ENCODE measurements around the gene GMCL2. TPM values are rescaled to one million over a fixed set of nuclear protein-coding genes. Genes with fewer than 3 reads are reported as not detected.
A peak's percentile ranks its signal among the peaks of the same experiment; 100 is the strongest.

Gene GMCL2
- total and polyA plus RNA-seq, 9 of the 15 experiments (the other 6 are each of a cell fraction or from before 2014, with no cell fraction given), result 0.04 TPM; not detected in 8

- in situ Hi-C loops (cut with MboI), result no loop called here
- Histone ChIP-seq H3K36me3 (ENCODE audit: control insufficient read depth, insufficient read depth, low read length) (peaks cover 84% of the 10 kb centered on the region), H4K20me1 (replicated peaks; ENCODE audit: control insufficient read depth, insufficient read depth, low read length) (no peaks in the 10 kb centered on the region), H3K9me3 (replicated peaks; ENCODE audit: control insufficient read depth, insufficient read depth, low read depth, low read length) (no peaks in the 10 kb centered on the region), H3K4me1 (replicated peaks in 1 of 2; ENCODE audit: control insufficient read depth in 2 of 2, insufficient read depth in 2 of 2, low read length in 2 of 2) (peaks cover 0 to 6% of the 10 kb centered on the region in 2 experiments; a peak in 3 of 5 replicates), H3K79me2 (ENCODE audit: control insufficient read depth, insufficient read depth, low read length) (peaks cover 42% of the 10 kb centered on the region), H3K4me2 (ENCODE audit: insufficient read depth, low read length) (no peak overlapping the region), H3K27me3 (ENCODE audit: control insufficient read depth in 2 of 2, insufficient read depth in 2 of 2, low read length in 2 of 2) (no peaks in the 10 kb centered on the region), H3K27ac (ENCODE audit: extremely low read depth, low read depth, low read length) (no peak overlapping the region; the same call in 2 of the 3 replicates), H2AFZ (ENCODE audit: low read depth, low read length) (no peak overlapping the region), H3K4me3 (no peak overlapping the region), H3K9ac (ENCODE audit: insufficient read depth in 1 of 2, low read depth in 2 of 2, low read length in 2 of 2) (0 out of 4 replicates have a peak overlapping the region, but pooled peaks of 1 of the 2 experiments have one; percentile 31), H3K9me1 (ENCODE audit: control insufficient read depth, insufficient read depth, low read length) (no peaks in the 10 kb centered on the region)
- FAIRE-seq (no peak), ATAC-seq (peak; percentile 16; the same call in 1 of the 3 replicates), DNase-seq (ENCODE audit: extremely low read depth in 1 of 4, low spot score in 3 of 4) (no peak)
- intact Hi-C loops (cut with micrococcal nuclease), result no loop called here
- WGBS (ENCODE audit: insufficient coverage, low coverage, missing lambda C conversion rate), result 83% methylated on average over 10 of the region's 10 CpGs
- BruUV-seq (replicated peaks), result no TSS peak
- ChIA-PET POLR2A (interaction anchor here (1.1 to 2.0 kb wide), 3 partner anchors 10 to 17 kb away, joined by 3 to 13 read pairs (median 4); partner anchors contain the start of gene NHP2), CTCF (ENCODE audit: low intra/inter-chr PET ratio) (no interaction called here)
- 0 out of 2 replicates have a peak, but pooled peaks have one; percentile 13 for TF ChIP-seq SUPT5H (IDR thresholded peaks at IDR 0.05)
- TF ChIP-seq, protein P1, sequence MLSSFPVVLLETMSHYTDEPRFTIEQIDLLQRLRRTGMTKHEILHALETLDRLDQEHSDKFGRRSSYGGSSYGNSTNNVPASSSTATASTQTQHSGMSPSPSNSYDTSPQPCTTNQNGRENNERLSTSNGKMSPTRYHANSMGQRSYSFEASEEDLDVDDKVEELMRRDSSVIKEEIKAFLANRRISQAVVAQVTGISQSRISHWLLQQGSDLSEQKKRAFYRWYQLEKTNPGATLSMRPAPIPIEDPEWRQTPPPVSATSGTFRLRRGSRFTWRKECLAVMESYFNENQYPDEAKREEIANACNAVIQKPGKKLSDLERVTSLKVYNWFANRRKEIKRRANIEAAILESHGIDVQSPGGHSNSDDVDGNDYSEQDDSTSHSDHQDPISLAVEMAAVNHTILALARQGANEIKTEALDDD (IDR thresholded peaks at IDR 0.05), result no peak
- no peak for TF ChIP-seq XRCC3 (IDR thresholded peaks at IDR 0.05)
- TF ChIP-seq POLR2A (conservative IDR thresholded peaks at IDR 0.05), result 0 out of 2 replicates have a peak, but pooled peaks have one; percentile 33
- TF ChIP-seq ZNF184 (CRISPR knock-in tag; IDR thresholded peaks at IDR 0.05), result no peak
- TF ChIP-seq COPS2 (conservative IDR thresholded peaks at IDR 0.05), result no peak
- TF ChIP-seq RBFOX2 (IDR thresholded peaks at IDR 0.05; ENCODE audit: low read depth, low read length), result no peak
- peak; percentile 16; the same call in 1 of the 2 replicates for TF ChIP-seq POLR2G (IDR thresholded peaks at IDR 0.05; ENCODE audit: low read depth, low read length)
- no peak for TF ChIP-seq ZNF699 (CRISPR knock-in tag; IDR thresholded peaks at IDR 0.05; ENCODE audit: insufficient replicate concordance)
These were observed 50.2 kb downstream of the GMCL2 start for GRCh38 chr5:178136990-178137389.

Other genes with a start within 250 kb of the GMCL2 start
- gene PROP1, start 191.1 kb downstream of the GMCL2 start, total RNA-seq (2014; rRNA removed), result not detected in 2 replicates
- not detected in 2 replicates for gene PROP1, start 191.1 kb downstream of the GMCL2 start, total RNA-seq (2014; rRNA removed; fragmentation: Illumina TruSeq; extraction: Trizol)
- not detected in 2 replicates for gene PROP1, start 191.1 kb downstream of the GMCL2 start, total RNA-seq (2015; rRNA removed; fragmentation: Illumina TruSeq; extraction: Trizol)
- not detected in 2 replicates for gene PROP1, start 191.1 kb downstream of the GMCL2 start, total RNA-seq (2021)
- gene PROP1, start 191.1 kb downstream of the GMCL2 start, polyA plus RNA-seq (2011; rRNA removed), result not detected in 2 replicates
- gene PROP1, start 191.1 kb downstream of the GMCL2 start, polyA plus RNA-seq (2014; fragmentation: Illumina TruSeq; extraction: Trizol), result not detected in 2 replicates
- gene PROP1, start 191.1 kb downstream of the GMCL2 start, polyA plus RNA-seq (2014; fragmentation: Nextera tagmentation; extraction: Ambion mirVana), result not detected
- gene PROP1, start 191.1 kb downstream of the GMCL2 start, polyA plus RNA-seq (2014; rRNA removed), result not detected in 2 replicates
- gene N4BP3, start 73.8 kb downstream of the GMCL2 start, total RNA-seq (2014; rRNA removed), result 6.4 and 7.1 TPM in 2 replicates
- gene N4BP3, start 73.8 kb downstream of the GMCL2 start, total RNA-seq (2014; rRNA removed; fragmentation: Illumina TruSeq; extraction: Trizol), result 0.73 and 1.2 TPM in 2 replicates
- gene N4BP3, start 73.8 kb downstream of the GMCL2 start, total RNA-seq (2015; rRNA removed; fragmentation: Illumina TruSeq; extraction: Trizol), result 2.4 TPM in 2 replicates
- 6.6 and 7.0 TPM in 2 replicates for gene N4BP3, start 73.8 kb downstream of the GMCL2 start, total RNA-seq (2021)
- 3.4 and 3.5 TPM in 2 replicates for gene N4BP3, start 73.8 kb downstream of the GMCL2 start, polyA plus RNA-seq (2011; rRNA removed)
- gene N4BP3, start 73.8 kb downstream of the GMCL2 start, polyA plus RNA-seq (2014; fragmentation: Illumina TruSeq; extraction: Trizol), result 1.8 and 3.2 TPM in 2 replicates
- gene N4BP3, start 73.8 kb downstream of the GMCL2 start, polyA plus RNA-seq (2014; fragmentation: Nextera tagmentation; extraction: Ambion mirVana), result under 1 TPM; 0.06 to 0.10 TPM
- 4.0 and 4.7 TPM in 2 replicates for gene N4BP3, start 73.8 kb downstream of the GMCL2 start, polyA plus RNA-seq (2014; rRNA removed)
- 37.0 and 39.0 TPM in 2 replicates for gene RMND5B, start 56.4 kb downstream of the GMCL2 start, total RNA-seq (2014; rRNA removed)
- 16.9 and 21.1 TPM in 2 replicates for gene RMND5B, start 56.4 kb downstream of the GMCL2 start, total RNA-seq (2014; rRNA removed; fragmentation: Illumina TruSeq; extraction: Trizol)
- 19.2 and 20.3 TPM in 2 replicates for gene RMND5B, start 56.4 kb downstream of the GMCL2 start, total RNA-seq (2015; rRNA removed; fragmentation: Illumina TruSeq; extraction: Trizol)
- 53.6 and 54.8 TPM in 2 replicates for gene RMND5B, start 56.4 kb downstream of the GMCL2 start, total RNA-seq (2021)
- gene RMND5B, start 56.4 kb downstream of the GMCL2 start, polyA plus RNA-seq (2011; rRNA removed), result 54.3 and 57.0 TPM in 2 replicates
- 28.3 and 36.1 TPM in 2 replicates for gene RMND5B, start 56.4 kb downstream of the GMCL2 start, polyA plus RNA-seq (2014; fragmentation: Illumina TruSeq; extraction: Trizol)
- 1 to 10 TPM; 2.6 to 4.4 TPM for gene RMND5B, start 56.4 kb downstream of the GMCL2 start, polyA plus RNA-seq (2014; fragmentation: Nextera tagmentation; extraction: Ambion mirVana)
- gene RMND5B, start 56.4 kb downstream of the GMCL2 start, polyA plus RNA-seq (2014; rRNA removed), result 44.3 and 45.0 TPM in 2 replicates
- 559 and 622 TPM in 2 replicates for gene NHP2, start 33.5 kb downstream of the GMCL2 start, total RNA-seq (2014; rRNA removed)
- 128 and 144 TPM in 2 replicates for gene NHP2, start 33.5 kb downstream of the GMCL2 start, total RNA-seq (2014; rRNA removed; fragmentation: Illumina TruSeq; extraction: Trizol)
- gene NHP2, start 33.5 kb downstream of the GMCL2 start, total RNA-seq (2015; rRNA removed; fragmentation: Illumina TruSeq; extraction: Trizol), result 255 and 258 TPM in 2 replicates
- gene NHP2, start 33.5 kb downstream of the GMCL2 start, total RNA-seq (2021), result 304 and 309 TPM in 2 replicates
- gene NHP2, start 33.5 kb downstream of the GMCL2 start, polyA plus RNA-seq (2011; rRNA removed), result 140 and 146 TPM in 2 replicates
- gene NHP2, start 33.5 kb downstream of the GMCL2 start, polyA plus RNA-seq (2014; fragmentation: Illumina TruSeq; extraction: Trizol), result 143 and 312 TPM in 2 replicates
- gene NHP2, start 33.5 kb downstream of the GMCL2 start, polyA plus RNA-seq (2014; fragmentation: Nextera tagmentation; extraction: Ambion mirVana), result 100 to 1,000 TPM in 1 of 2 experiments, 10 to 100 TPM in 1; 52.8 to 124 TPM
- 302 and 369 TPM in 2 replicates for gene NHP2, start 33.5 kb downstream of the GMCL2 start, polyA plus RNA-seq (2014; rRNA removed)
- 236 and 251 TPM in 2 replicates for gene HNRNPAB, start 17.2 kb upstream of the GMCL2 start, total RNA-seq (2014; rRNA removed)
- gene HNRNPAB, start 17.2 kb upstream of the GMCL2 start, total RNA-seq (2014; rRNA removed; fragmentation: Illumina TruSeq; extraction: Trizol), result 193 and 210 TPM in 2 replicates
- gene HNRNPAB, start 17.2 kb upstream of the GMCL2 start, total RNA-seq (2015; rRNA removed; fragmentation: Illumina TruSeq; extraction: Trizol), result 213 and 223 TPM in 2 replicates
- gene HNRNPAB, start 17.2 kb upstream of the GMCL2 start, total RNA-seq (2021), result 299 and 351 TPM in 2 replicates
- 160 and 253 TPM in 2 replicates for gene HNRNPAB, start 17.2 kb upstream of the GMCL2 start, polyA plus RNA-seq (2011; rRNA removed)
- gene HNRNPAB, start 17.2 kb upstream of the GMCL2 start, polyA plus RNA-seq (2014; fragmentation: Illumina TruSeq; extraction: Trizol), result 284 and 307 TPM in 2 replicates
- 10 to 100 TPM; 34.6 to 44.7 TPM for gene HNRNPAB, start 17.2 kb upstream of the GMCL2 start, polyA plus RNA-seq (2014; fragmentation: Nextera tagmentation; extraction: Ambion mirVana)
- 404 and 425 TPM in 2 replicates for gene HNRNPAB, start 17.2 kb upstream of the GMCL2 start, polyA plus RNA-seq (2014; rRNA removed)
- 18.6 and 21.6 TPM in 2 replicates for gene PHYKPL, start 45.4 kb upstream of the GMCL2 start, total RNA-seq (2014; rRNA removed)
- gene PHYKPL, start 45.4 kb upstream of the GMCL2 start, total RNA-seq (2014; rRNA removed; fragmentation: Illumina TruSeq; extraction: Trizol), result 13.9 and 18.4 TPM in 2 replicates
- 16.7 and 17.1 TPM in 2 replicates for gene PHYKPL, start 45.4 kb upstream of the GMCL2 start, total RNA-seq (2015; rRNA removed; fragmentation: Illumina TruSeq; extraction: Trizol)
- 34.0 and 34.7 TPM in 2 replicates for gene PHYKPL, start 45.4 kb upstream of the GMCL2 start, total RNA-seq (2021)
- gene PHYKPL, start 45.4 kb upstream of the GMCL2 start, polyA plus RNA-seq (2011; rRNA removed), result 25.6 and 40.7 TPM in 2 replicates
- 19.6 and 20.1 TPM in 2 replicates for gene PHYKPL, start 45.4 kb upstream of the GMCL2 start, polyA plus RNA-seq (2014; fragmentation: Illumina TruSeq; extraction: Trizol)
- 1 to 10 TPM; 4.7 to 6.5 TPM for gene PHYKPL, start 45.4 kb upstream of the GMCL2 start, polyA plus RNA-seq (2014; fragmentation: Nextera tagmentation; extraction: Ambion mirVana)
- 31.9 and 32.0 TPM in 2 replicates for gene PHYKPL, start 45.4 kb upstream of the GMCL2 start, polyA plus RNA-seq (2014; rRNA removed)

All from K562 (cell line).